Lower leg skin (tissue), 4 donors: Measurements from ENCODE around the gene CD93. TPM values are rescaled to one million over a fixed set of nuclear protein-coding genes. Genes with fewer than 3 reads are reported as not detected.
A peak's percentile ranks its signal among the peaks of the same experiment; 100 is the strongest.

ENCODE experiments used
- DNase-seq, 2 donors: peaks; one replicate each; pipeline ENCODE4 v3.0.0-alpha.2; 2019; ENCODE audit warnings: low spot score in 2 of 2
- H3K4me3 ChIP-seq: fragments of 200-600 bp; sonication (generic); 2 replicates; pipeline ENCODE4 v1.5.1; 2017; ENCODE audit warnings: mild to moderate bottlenecking, low read depth; ENCODE audit not compliant: poor library complexity, severe bottlenecking
- POLR2A ChIP-seq, 2 donors: fragments of 450-650 bp; IDR thresholded peaks; one replicate each; pipeline ENCODE4 v1.6.1; 2016 to 2017; ENCODE audit warnings: antibody characterized with exemption in 2 of 2, mild to moderate bottlenecking in 1 of 2, moderate library complexity in 1 of 2
- WGBS, 2 donors: methylation state at CpG; one replicate each; pipeline ENCODE4 v1.1.5; 2018; 5-methylcytosine and 5-hydroxymethylcytosine counted together
- intact Hi-C: fragments of 100-400 bp; cut with DNase I; formaldehyde crosslinking; loops from one replicate; pipeline ENCODE4 v1.15.0; 2023; ENCODE audit warnings: low total_unique reads
- total RNA-seq, 4 donors: library from RNA; depleted of rRNA; stranded (reverse); fragments of >200 nt; gene quantifications; one replicate each; pipeline ENCODE4 v1.1.0, GENCODE V29; 2016
- TF ChIP-seq, protein P1 (sequence below), 3 donors: fragments of 450-650 bp; IDR thresholded peaks; one replicate each; pipeline ENCODE4 v1.5.1; 2016; ENCODE audit warnings: antibody characterized with exemption in 3 of 3, mild to moderate bottlenecking in 3 of 3, moderate library complexity in 2 of 3

The CD93 gene
- total RNA-seq, 4 donors from 2014 or later: 12.6 to 44.3 (median 18.2) TPM

DNA sequence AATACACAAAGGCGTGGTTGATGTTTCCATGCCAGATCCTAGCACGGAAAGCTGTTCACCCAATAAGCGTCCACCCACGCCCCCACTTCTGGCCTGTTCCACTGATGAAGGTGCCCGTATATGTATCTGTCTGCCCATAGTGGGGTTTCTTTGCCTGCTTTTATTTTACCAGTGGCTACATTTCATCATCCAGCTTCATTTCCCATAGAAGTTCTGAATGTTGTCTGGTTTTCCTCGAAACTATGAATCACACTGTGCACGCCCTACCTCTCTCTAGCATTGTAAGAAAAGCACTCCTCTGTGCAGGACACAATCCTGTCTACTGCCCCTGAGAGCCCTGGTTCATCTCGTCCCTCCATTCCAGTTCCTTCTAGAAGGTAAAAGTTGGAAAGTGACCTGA lies 8.8 kb upstream of the CD93 start:
- no peak overlapping the region for H3K4me3 ChIP-seq
- 70 to 77% methylated on average over 8 of the region's 8 CpGs for WGBS, 2 donors
- no peak for DNase-seq
- TF ChIP-seq, protein P1, sequence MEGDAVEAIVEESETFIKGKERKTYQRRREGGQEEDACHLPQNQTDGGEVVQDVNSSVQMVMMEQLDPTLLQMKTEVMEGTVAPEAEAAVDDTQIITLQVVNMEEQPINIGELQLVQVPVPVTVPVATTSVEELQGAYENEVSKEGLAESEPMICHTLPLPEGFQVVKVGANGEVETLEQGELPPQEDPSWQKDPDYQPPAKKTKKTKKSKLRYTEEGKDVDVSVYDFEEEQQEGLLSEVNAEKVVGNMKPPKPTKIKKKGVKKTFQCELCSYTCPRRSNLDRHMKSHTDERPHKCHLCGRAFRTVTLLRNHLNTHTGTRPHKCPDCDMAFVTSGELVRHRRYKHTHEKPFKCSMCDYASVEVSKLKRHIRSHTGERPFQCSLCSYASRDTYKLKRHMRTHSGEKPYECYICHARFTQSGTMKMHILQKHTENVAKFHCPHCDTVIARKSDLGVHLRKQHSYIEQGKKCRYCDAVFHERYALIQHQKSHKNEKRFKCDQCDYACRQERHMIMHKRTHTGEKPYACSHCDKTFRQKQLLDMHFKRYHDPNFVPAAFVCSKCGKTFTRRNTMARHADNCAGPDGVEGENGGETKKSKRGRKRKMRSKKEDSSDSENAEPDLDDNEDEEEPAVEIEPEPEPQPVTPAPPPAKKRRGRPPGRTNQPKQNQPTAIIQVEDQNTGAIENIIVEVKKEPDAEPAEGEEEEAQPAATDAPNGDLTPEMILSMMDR (IDR thresholded peaks at IDR 0.05): no peak
- TF ChIP-seq POLR2A (IDR thresholded peaks at IDR 0.05): no peak
- intact Hi-C loops: no loop called here

DNA sequence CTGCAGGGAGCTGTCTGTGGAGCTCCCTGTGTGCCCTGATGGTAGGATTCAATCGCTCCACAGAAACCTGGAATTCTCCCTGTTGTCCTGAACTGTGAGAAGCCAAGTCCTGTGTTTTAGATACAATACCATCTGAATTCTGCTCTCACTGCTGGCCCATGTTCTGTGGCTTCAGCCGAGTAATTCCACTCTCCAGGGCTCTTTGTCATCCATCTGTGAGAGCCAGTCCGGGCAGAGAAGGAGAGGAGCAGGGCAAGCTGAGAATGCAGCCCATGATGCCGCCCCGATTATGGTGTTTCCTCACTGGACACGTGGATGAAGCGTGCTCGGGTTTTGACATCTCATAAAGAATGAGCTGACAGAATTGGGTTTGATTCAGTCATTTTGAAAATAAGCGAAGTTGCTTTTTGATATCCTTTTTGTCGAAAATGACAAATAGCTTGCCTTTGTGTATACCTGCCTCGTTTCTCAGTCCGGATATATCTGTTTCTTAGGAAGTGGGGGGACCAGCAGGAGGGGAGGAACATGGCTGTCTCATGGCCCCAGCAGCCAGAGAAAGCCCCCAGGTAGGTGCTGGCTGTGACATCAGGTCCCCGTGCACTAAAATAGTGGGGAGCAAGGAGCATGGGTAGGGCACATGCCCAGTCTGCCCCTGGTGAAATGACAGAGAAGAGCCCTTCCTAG lies 8.2 kb upstream of the CD93 start:
- no peak overlapping the region for H3K4me3 ChIP-seq
- DNase-seq: peak in 1 of 2 donors; percentile 79
- TF ChIP-seq, protein P1 (IDR thresholded peaks at IDR 0.05): no peak
- no peak for TF ChIP-seq POLR2A (IDR thresholded peaks at IDR 0.05)
- intact Hi-C loops: no loop called here
- WGBS, 2 donors: 87 to 88% methylated on average over 13 of the region's 13 CpGs

DNA sequence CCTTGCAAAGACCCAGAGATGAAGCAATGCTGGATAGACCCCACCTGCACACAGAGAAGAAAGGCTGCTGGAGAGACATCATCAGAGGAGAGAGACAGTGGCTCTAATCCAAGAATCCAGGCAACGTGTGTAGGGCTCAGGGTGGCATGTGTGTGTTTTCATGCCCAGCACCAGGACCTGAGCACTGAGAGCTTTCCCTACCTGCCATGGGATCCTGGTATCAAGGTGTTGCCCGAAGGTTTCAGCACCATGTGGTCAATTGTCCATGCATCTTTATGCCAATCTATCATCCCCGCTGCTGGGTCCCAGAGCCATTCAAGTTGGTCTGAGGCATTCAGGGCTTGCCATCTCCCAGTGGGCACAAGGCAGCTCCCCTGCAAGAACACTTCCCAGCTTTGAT lies 7.5 kb upstream of the CD93 start:
- intact Hi-C loops: no loop called here
- DNase-seq: peak in 1 of 2 donors; percentile 70
- no peak overlapping the region for H3K4me3 ChIP-seq
- TF ChIP-seq POLR2A (IDR thresholded peaks at IDR 0.05): no peak
- TF ChIP-seq, protein P1 (IDR thresholded peaks at IDR 0.05): no peak
- WGBS, 2 donors: 70 to 75% methylated on average over 3 of the region's 3 CpGs

DNA sequence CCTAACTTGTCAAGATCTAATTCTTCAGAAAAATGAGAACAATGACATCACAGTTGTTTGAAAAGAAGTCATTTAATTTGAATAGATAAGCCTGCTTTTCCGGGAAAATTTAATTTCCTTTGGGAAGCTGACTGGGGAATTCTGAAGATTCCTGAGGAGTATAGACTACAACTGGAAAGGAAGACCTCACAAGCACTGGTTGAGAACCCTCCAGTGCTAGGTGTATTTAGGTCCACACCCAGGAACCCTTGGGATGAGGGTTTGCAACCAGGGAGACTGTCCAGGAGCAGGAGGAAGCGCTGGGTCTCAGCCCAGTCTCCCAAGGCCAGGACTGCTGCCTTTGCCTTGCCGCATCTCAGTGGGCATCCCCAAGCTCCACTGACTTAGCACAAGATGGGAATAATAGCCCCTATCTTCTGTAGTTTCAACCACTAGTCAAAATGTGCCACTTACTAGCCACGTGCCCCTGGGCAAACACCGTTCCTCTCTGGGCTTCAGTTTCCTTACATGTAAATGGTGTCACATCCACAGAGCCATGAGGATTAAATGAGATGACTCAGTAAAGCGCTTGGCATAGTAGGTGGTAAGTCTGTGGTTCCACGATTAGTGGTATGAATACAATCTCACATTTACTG lies 6.9 kb upstream of the CD93 start:
- intact Hi-C loops: no loop called here
- no peak overlapping the region for H3K4me3 ChIP-seq
- TF ChIP-seq, protein P1 (IDR thresholded peaks at IDR 0.05): no peak
- TF ChIP-seq POLR2A (IDR thresholded peaks at IDR 0.05): no peak
- WGBS, 2 donors: 67 to 76% methylated on average over 7 of the region's 7 CpGs
- DNase-seq: peak in 1 of 2 donors; percentile 61

DNA sequence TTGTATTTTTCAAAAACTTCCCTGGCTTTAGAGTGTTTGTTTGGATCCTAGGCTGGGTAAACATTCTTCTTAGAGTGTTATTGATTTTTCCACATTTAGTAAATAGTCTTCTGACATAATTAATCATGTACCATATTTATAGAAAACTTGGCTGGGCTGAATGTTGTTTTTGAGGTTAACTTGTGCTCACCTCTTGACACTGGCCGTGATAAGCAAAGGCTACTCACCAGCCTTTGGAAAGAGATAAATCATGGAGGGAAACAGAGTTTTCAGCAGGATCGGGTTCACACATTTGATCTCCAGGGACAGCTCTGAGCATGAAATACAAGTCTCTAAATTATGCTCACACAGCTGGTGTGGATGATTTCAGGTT lies 6.2 kb upstream of the CD93 start:
- WGBS, 2 donors: 63 to 75% methylated on average over 2 of the region's 2 CpGs
- no peak for DNase-seq
- no peak overlapping the region for H3K4me3 ChIP-seq
- intact Hi-C loops: no loop called here
- TF ChIP-seq POLR2A (IDR thresholded peaks at IDR 0.05): no peak
- TF ChIP-seq, protein P1 (IDR thresholded peaks at IDR 0.05): no peak
